ENCODE results near the gene CNTN1.

GRCh38 chr12:40874868-40875267 is 182.6 kb downstream of the CNTN1 start:
- no peak for TF ChIP-seq ELF4 (IDR thresholded peaks at IDR 0.05)
- no peak for TF ChIP-seq BHLHE40 (IDR thresholded peaks at IDR 0.05; ENCODE audit: borderline replicate concordance)
- no peak for TF ChIP-seq SUZ12 (IDR thresholded peaks at IDR 0.05)
- no peak for TF ChIP-seq ZNF384 (IDR thresholded peaks at IDR 0.05)
- no peak for TF ChIP-seq FOXM1 (IDR thresholded peaks at IDR 0.05; ENCODE audit: borderline replicate concordance)
- TF ChIP-seq HDGF (IDR thresholded peaks at IDR 0.05; ENCODE audit: borderline replicate concordance) = no peak
- no peak for TF ChIP-seq FOXA1 (IDR thresholded peaks at IDR 0.05)
- no peak for TF ChIP-seq PKNOX1 (IDR thresholded peaks at IDR 0.05)
- TF ChIP-seq LEF1 (IDR thresholded peaks at IDR 0.05; ENCODE audit: borderline replicate concordance) = no peak
- no peak for TF ChIP-seq FOXK2 (IDR thresholded peaks at IDR 0.05)
- no peak for TF ChIP-seq L3MBTL2 (conservative IDR thresholded peaks at IDR 0.05)
- no peak for TF ChIP-seq SP1 (IDR thresholded peaks at IDR 0.05)

All from HEK293T (cell line).